ENCODE results near the gene TTC4.

TTC4 gene

GRCh38 chr1:54701996-54702395 lies 13.7 kb upstream of the TTC4 start:
- H2BK5ac ChIP-seq (ENCODE audit: low read depth, low read length, poor library complexity), result no peak overlapping the region
- H3K14ac ChIP-seq (ENCODE audit: low read length), result no peak overlapping the region
- no peaks in the 10 kb centered on the region for H3K79me2 ChIP-seq (ENCODE audit: control insufficient read depth, insufficient read depth, low read length, poor library complexity)
- H3K4me3 ChIP-seq (ENCODE audit: low read depth, low read length), result no peak overlapping the region
- no peak overlapping the region for H3K4ac ChIP-seq (ENCODE audit: low read depth, low read length)
- H3K36me3 ChIP-seq (ENCODE audit: control insufficient read depth in 1 of 2, insufficient read depth in 2 of 2, low read length in 2 of 2), result no peaks in the 10 kb centered on the region
- WGBS (ENCODE audit: extremely low coverage, insufficient coverage, insufficient read length), result no CpG with 5 or more reads among the region's 11 CpGs
- H3K9me3 ChIP-seq (ENCODE audit: insufficient read depth, low read depth, low read length), result peaks cover 4% of the 10 kb centered on the region
- no peak overlapping the region for H4K91ac ChIP-seq (ENCODE audit: low read depth, low read length)
- no peak overlapping the region for H2BK12ac ChIP-seq (ENCODE audit: low read length)
- no peak for DNase-seq
- no peaks in the 10 kb centered on the region for H3K79me1 ChIP-seq (ENCODE audit: low read length)
- no peak overlapping the region for H2AK5ac ChIP-seq (ENCODE audit: low read length)
- no peak overlapping the region for H4K8ac ChIP-seq (ENCODE audit: low read depth, low read length)
- H3K9ac ChIP-seq (ENCODE audit: low read length), result no peak overlapping the region
- H3K27ac ChIP-seq (ENCODE audit: low read depth, low read length), result no peak overlapping the region
- no peak overlapping the region for H4K12ac ChIP-seq (ENCODE audit: low read depth, low read length)
- no peak overlapping the region for H3K4me2 ChIP-seq (ENCODE audit: low read length)
- no peaks in the 10 kb centered on the region for H3K27me3 ChIP-seq (ENCODE audit: insufficient read depth, low read length)
- H3K18ac ChIP-seq (ENCODE audit: low read length), result no peak overlapping the region
- no peak overlapping the region for H2BK120ac ChIP-seq (ENCODE audit: insufficient read depth, low read length, poor library complexity)
- H2AFZ ChIP-seq (ENCODE audit: insufficient read depth, low read length, poor library complexity), result no peak overlapping the region
- H3K4me1 ChIP-seq (ENCODE audit: control insufficient read depth in 1 of 2, insufficient read depth in 2 of 2, low read length in 2 of 2), result no peaks in the 10 kb centered on the region
- no peak overlapping the region for H3K23ac ChIP-seq (ENCODE audit: low read length)

GRCh38 chr1:54703471-54703870 lies 12.2 kb upstream of the TTC4 start:
- Histone ChIP-seq H3K4ac (ENCODE audit: low read depth, low read length) (no peak overlapping the region), H3K4me3 (ENCODE audit: low read depth, low read length) (no peak overlapping the region), H4K91ac (ENCODE audit: low read depth, low read length) (no peak overlapping the region), H2BK120ac (ENCODE audit: insufficient read depth, low read length, poor library complexity) (no peak overlapping the region), H3K9me3 (ENCODE audit: insufficient read depth, low read depth, low read length) (peaks cover 4% of the 10 kb centered on the region), H3K27me3 (ENCODE audit: insufficient read depth, low read length) (no peaks in the 10 kb centered on the region), H2AK5ac (ENCODE audit: low read length) (no peak overlapping the region), H3K9ac (ENCODE audit: low read length) (no peak overlapping the region), H3K14ac (ENCODE audit: low read length) (no peak overlapping the region), H3K27ac (ENCODE audit: low read depth, low read length) (no peak overlapping the region), H3K23ac (ENCODE audit: low read length) (no peak overlapping the region), H2BK5ac (ENCODE audit: low read depth, low read length, poor library complexity) (no peak overlapping the region), H3K18ac (ENCODE audit: low read length) (no peak overlapping the region), H2AFZ (ENCODE audit: insufficient read depth, low read length, poor library complexity) (no peak overlapping the region), H4K8ac (ENCODE audit: low read depth, low read length) (no peak overlapping the region), H3K79me2 (ENCODE audit: control insufficient read depth, insufficient read depth, low read length, poor library complexity) (no peaks in the 10 kb centered on the region), H3K4me2 (ENCODE audit: low read length) (no peak overlapping the region), H4K12ac (ENCODE audit: low read depth, low read length) (no peak overlapping the region), H3K79me1 (ENCODE audit: low read length) (no peaks in the 10 kb centered on the region), H2BK12ac (ENCODE audit: low read length) (no peak overlapping the region), H3K4me1 (ENCODE audit: control insufficient read depth in 1 of 2, insufficient read depth in 2 of 2, low read length in 2 of 2) (no peaks in the 10 kb centered on the region), H3K36me3 (ENCODE audit: control insufficient read depth in 1 of 2, insufficient read depth in 2 of 2, low read length in 2 of 2) (no peaks in the 10 kb centered on the region)
- WGBS (ENCODE audit: extremely low coverage, insufficient coverage, insufficient read length), result no CpG with 5 or more reads among the region's 10 CpGs
- no peak for DNase-seq

- WGBS (ENCODE audit: extremely low coverage, insufficient coverage, insufficient read length), result no CpG with 5 or more reads among the region's 2 CpGs
These were observed 10.5 kb upstream of the TTC4 start for GRCh38 chr1:54705153-54705552.

GRCh38 chr1:54706419-54706818 lies 9.2 kb upstream of the TTC4 start:
- Histone ChIP-seq H4K91ac (ENCODE audit: low read depth, low read length) (no peak overlapping the region), H3K9me3 (ENCODE audit: insufficient read depth, low read depth, low read length) (peaks cover 2% of the 10 kb centered on the region), H2BK12ac (ENCODE audit: low read length) (no peak overlapping the region), H3K4me1 (ENCODE audit: control insufficient read depth in 1 of 2, insufficient read depth in 2 of 2, low read length in 2 of 2) (no peaks in the 10 kb centered on the region), H3K36me3 (ENCODE audit: control insufficient read depth in 1 of 2, insufficient read depth in 2 of 2, low read length in 2 of 2) (no peaks in the 10 kb centered on the region), H3K27ac (ENCODE audit: low read depth, low read length) (no peak overlapping the region), H2AK5ac (ENCODE audit: low read length) (no peak overlapping the region), H2BK120ac (ENCODE audit: insufficient read depth, low read length, poor library complexity) (no peak overlapping the region), H3K4me2 (ENCODE audit: low read length) (no peak overlapping the region), H3K79me2 (ENCODE audit: control insufficient read depth, insufficient read depth, low read length, poor library complexity) (no peaks in the 10 kb centered on the region), H2BK5ac (ENCODE audit: low read depth, low read length, poor library complexity) (no peak overlapping the region), H3K4me3 (ENCODE audit: low read depth, low read length) (no peak overlapping the region), H3K79me1 (ENCODE audit: low read length) (no peaks in the 10 kb centered on the region), H3K4ac (ENCODE audit: low read depth, low read length) (no peak overlapping the region), H3K27me3 (ENCODE audit: insufficient read depth, low read length) (no peaks in the 10 kb centered on the region), H3K23ac (ENCODE audit: low read length) (no peak overlapping the region), H2AFZ (ENCODE audit: insufficient read depth, low read length, poor library complexity) (no peak overlapping the region), H4K8ac (ENCODE audit: low read depth, low read length) (no peak overlapping the region), H4K12ac (ENCODE audit: low read depth, low read length) (no peak overlapping the region), H3K14ac (ENCODE audit: low read length) (no peak overlapping the region), H3K9ac (ENCODE audit: low read length) (no peak overlapping the region), H3K18ac (ENCODE audit: low read length) (no peak overlapping the region)
- DNase-seq, result no peak
- WGBS (ENCODE audit: extremely low coverage, insufficient coverage, insufficient read length), result no CpG with 5 or more reads among the region's 4 CpGs

More at GRCh38 chr1:54705153-54705552, 10.5 kb upstream of the TTC4 start:
- Histone ChIP-seq H3K4me3 (ENCODE audit: low read depth, low read length) (no peak overlapping the region), H3K9ac (ENCODE audit: low read length) (no peak overlapping the region), H3K4me1 (ENCODE audit: control insufficient read depth in 1 of 2, insufficient read depth in 2 of 2, low read length in 2 of 2) (no peaks in the 10 kb centered on the region), H3K36me3 (ENCODE audit: control insufficient read depth in 1 of 2, insufficient read depth in 2 of 2, low read length in 2 of 2) (no peaks in the 10 kb centered on the region), H3K79me2 (ENCODE audit: control insufficient read depth, insufficient read depth, low read length, poor library complexity) (no peaks in the 10 kb centered on the region), H2BK120ac (ENCODE audit: insufficient read depth, low read length, poor library complexity) (no peak overlapping the region), H2AFZ (ENCODE audit: insufficient read depth, low read length, poor library complexity) (no peak overlapping the region), H3K27me3 (ENCODE audit: insufficient read depth, low read length) (no peaks in the 10 kb centered on the region), H3K18ac (ENCODE audit: low read length) (no peak overlapping the region), H4K91ac (ENCODE audit: low read depth, low read length) (no peak overlapping the region), H2BK12ac (ENCODE audit: low read length) (no peak overlapping the region), H3K23ac (ENCODE audit: low read length) (no peak overlapping the region), H4K8ac (ENCODE audit: low read depth, low read length) (no peak overlapping the region), H3K4me2 (ENCODE audit: low read length) (no peak overlapping the region), H4K12ac (ENCODE audit: low read depth, low read length) (no peak overlapping the region), H3K14ac (ENCODE audit: low read length) (no peak overlapping the region), H3K4ac (ENCODE audit: low read depth, low read length) (no peak overlapping the region), H3K9me3 (ENCODE audit: insufficient read depth, low read depth, low read length) (peaks cover 4% of the 10 kb centered on the region), H3K27ac (ENCODE audit: low read depth, low read length) (no peak overlapping the region), H3K79me1 (ENCODE audit: low read length) (no peaks in the 10 kb centered on the region), H2AK5ac (ENCODE audit: low read length) (no peak overlapping the region), H2BK5ac (ENCODE audit: low read depth, low read length, poor library complexity) (no peak overlapping the region)
- no peak for DNase-seq

Measured in trophoblast cell (in vitro differentiated cells and primary cell).